Right lobe of liver (tissue), 4 donors: Measurements from ENCODE around the gene NEU3.

Experiments used
- CTCF ChIP-seq, 4 donors: fragments of 200-600 bp in 3 of 4; fragments of 450-650 bp in 1 of 4; IDR thresholded peaks; one replicate each; pipeline versions ENCODE4 v1.5.1 to v1.8.0; 2016 to 2022; ENCODE audit warnings: antibody characterized with exemption in 4 of 4, mild to moderate bottlenecking in 2 of 4
- POLR2A ChIP-seq: fragments of 450-650 bp; IDR thresholded peaks from one replicate; pipeline ENCODE4 v1.6.1; 2017; ENCODE audit warnings: antibody characterized with exemption, mild to moderate bottlenecking
- donor health status: DM: no; HTN: no; CAD: no.
- donor health status: DM: no; HTN: no; CAD: no.
- donor health status: DM: no; HTN: yes; CAD: no.

GRCh38 chr11:74970852-74971395, 17.8 kb upstream of the NEU3 start:
- TF ChIP-seq CTCF (IDR thresholded peaks at IDR 0.05) = no peak
- TF ChIP-seq POLR2A = no peak
